Measurements from ENCODE around the gene ZDHHC13.

The ZDHHC13 gene

GRCh38 chr11:19181531-19182261 is 64.7 kb downstream of the ZDHHC13 start:
- H3K4me1 ChIP-seq (ENCODE audit: low read depth, poor library complexity, severe bottlenecking) = no peaks in the 10 kb centered on the region
- TF ChIP-seq CTCF (conservative IDR thresholded peaks at IDR 0.05; ENCODE audit: low read depth, low read length) = no peak
- H4K20me1 ChIP-seq (ENCODE audit: insufficient read depth) = no peaks in the 10 kb centered on the region
- no peak overlapping the region for H3K4me3 ChIP-seq (IDR thresholded peaks at IDR 0.05; ENCODE audit: insufficient read depth, low read depth, low read length)
- H3K27me3 ChIP-seq (ENCODE audit: insufficient read depth, low read depth) = no peaks in the 10 kb centered on the region
- no peak overlapping the region for H3K4me2 ChIP-seq
- H2AFZ ChIP-seq (ENCODE audit: low read depth) = no peak overlapping the region
- H3K27ac ChIP-seq = no peak overlapping the region
- no peaks in the 10 kb centered on the region for H3K79me2 ChIP-seq (ENCODE audit: insufficient read depth, low read depth)
- no peaks in the 10 kb centered on the region for H3K36me3 ChIP-seq (ENCODE audit: insufficient read depth)
- no peak overlapping the region for H3K9ac ChIP-seq

GRCh38 chr11:19183646-19184045 is 66.7 kb downstream of the ZDHHC13 start:
- Histone ChIP-seq H3K9ac (no peak overlapping the region), H3K4me2 (no peak overlapping the region), H3K36me3 (ENCODE audit: insufficient read depth) (no peaks in the 10 kb centered on the region), H3K27me3 (ENCODE audit: insufficient read depth, low read depth) (no peaks in the 10 kb centered on the region), H3K79me2 (ENCODE audit: insufficient read depth, low read depth) (no peaks in the 10 kb centered on the region), H3K27ac (no peak overlapping the region), H4K20me1 (ENCODE audit: insufficient read depth) (no peaks in the 10 kb centered on the region), H2AFZ (ENCODE audit: low read depth) (no peak overlapping the region), H3K4me3 (IDR thresholded peaks at IDR 0.05; ENCODE audit: insufficient read depth, low read depth, low read length) (no peak overlapping the region), H3K4me1 (ENCODE audit: low read depth, poor library complexity, severe bottlenecking) (no peaks in the 10 kb centered on the region)
- TF ChIP-seq CTCF (conservative IDR thresholded peaks at IDR 0.05; ENCODE audit: low read depth, low read length) = no peak

GRCh38 chr11:19185036-19185435 is 68.1 kb downstream of the ZDHHC13 start:
- H3K4me1 ChIP-seq (ENCODE audit: low read depth, poor library complexity, severe bottlenecking) = no peaks in the 10 kb centered on the region
- TF ChIP-seq CTCF (conservative IDR thresholded peaks at IDR 0.05; ENCODE audit: low read depth, low read length) = no peak
- H3K79me2 ChIP-seq (ENCODE audit: insufficient read depth, low read depth) = no peaks in the 10 kb centered on the region
- no peak overlapping the region for H3K27ac ChIP-seq
- H3K4me3 ChIP-seq (IDR thresholded peaks at IDR 0.05; ENCODE audit: insufficient read depth, low read depth, low read length) = no peak overlapping the region
- H3K9ac ChIP-seq = no peak overlapping the region
- H3K36me3 ChIP-seq (ENCODE audit: insufficient read depth) = no peaks in the 10 kb centered on the region
- no peaks in the 10 kb centered on the region for H4K20me1 ChIP-seq (ENCODE audit: insufficient read depth)
- H3K27me3 ChIP-seq (ENCODE audit: insufficient read depth, low read depth) = no peaks in the 10 kb centered on the region
- H3K4me2 ChIP-seq = no peak overlapping the region
- no peak overlapping the region for H2AFZ ChIP-seq (ENCODE audit: low read depth)

- TF ChIP-seq CTCF (conservative IDR thresholded peaks at IDR 0.05; ENCODE audit: low read depth, low read length) = no peak
- H3K4me1 ChIP-seq (ENCODE audit: low read depth, poor library complexity, severe bottlenecking) = no peaks in the 10 kb centered on the region
- no peak overlapping the region for H3K9ac ChIP-seq
- no peaks in the 10 kb centered on the region for H4K20me1 ChIP-seq (ENCODE audit: insufficient read depth)
- H3K27me3 ChIP-seq (ENCODE audit: insufficient read depth, low read depth) = no peaks in the 10 kb centered on the region
- H3K4me2 ChIP-seq = no peak overlapping the region
- H2AFZ ChIP-seq (ENCODE audit: low read depth) = no peak overlapping the region
- no peaks in the 10 kb centered on the region for H3K79me2 ChIP-seq (ENCODE audit: insufficient read depth, low read depth)
- H3K27ac ChIP-seq = no peak overlapping the region
- H3K36me3 ChIP-seq (ENCODE audit: insufficient read depth) = no peaks in the 10 kb centered on the region
- H3K4me3 ChIP-seq (IDR thresholded peaks at IDR 0.05; ENCODE audit: insufficient read depth, low read depth, low read length) = no peak overlapping the region
Observed at GRCh38 chr11:19185516-19186052, 68.6 kb downstream of the ZDHHC13 start.
